LHCN-M2 (cell line): ENCODE data around the gene TMC4. TPM values are rescaled to one million over a fixed set of nuclear protein-coding genes. Genes with fewer than 3 reads are reported as not detected.

Experiments
- DNase-seq: peaks from one replicate; pipeline ENCODE4 v3.0.0-alpha.2; 2012; ENCODE audit warnings: low read depth
- total RNA-seq: library from RNA; depleted of rRNA; stranded (reverse); fragments of >200 nt; gene quantifications from 2 replicates; pipeline ENCODE4 v1.2.3, GENCODE V29; 2014

The TMC4 gene
- total RNA-seq, 1 experiment from 2014 or later: 0.40 TPM

DNA sequence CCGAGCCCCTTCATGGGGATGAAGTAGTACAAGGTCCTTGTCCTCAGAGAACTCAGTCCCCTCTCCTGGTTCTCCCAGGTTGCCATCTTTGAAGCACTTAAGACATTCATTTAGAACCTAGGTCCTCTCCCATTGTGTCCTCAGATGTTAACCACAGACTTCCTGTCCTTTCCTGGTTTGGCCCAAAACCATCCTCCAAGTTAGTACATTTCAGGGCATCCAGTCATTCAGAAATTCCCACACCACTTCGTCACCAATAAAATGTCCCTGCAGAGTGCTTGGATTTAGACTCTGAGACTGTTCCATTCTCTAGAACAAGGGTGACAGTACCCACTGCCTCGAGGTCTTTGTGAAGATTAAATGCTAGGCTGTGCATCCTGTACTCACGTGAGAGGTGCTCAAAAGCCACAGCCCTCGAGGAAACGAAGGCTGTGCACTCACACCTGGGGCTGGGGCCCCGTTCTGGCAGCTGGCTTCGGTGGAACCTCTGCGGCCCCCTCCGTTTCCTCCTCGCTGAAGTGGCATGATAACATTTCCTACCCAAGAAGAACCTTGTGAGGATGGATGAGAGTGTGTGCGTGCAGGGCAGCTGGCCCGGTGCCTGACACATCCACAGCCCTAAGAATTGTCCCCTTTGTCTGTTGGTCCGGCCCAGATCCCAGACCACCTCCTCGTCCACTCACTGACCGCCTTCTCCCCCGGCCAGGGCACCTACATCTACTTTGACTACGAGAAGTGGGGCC lies 18.2 kb downstream of the TMC4 start:
- DNase-seq: peak; percentile 74

- peak; percentile 68 for DNase-seq
Observed at GRCh38 chr19:54153731-54154326, 19.1 kb downstream of the TMC4 start.

DNA sequence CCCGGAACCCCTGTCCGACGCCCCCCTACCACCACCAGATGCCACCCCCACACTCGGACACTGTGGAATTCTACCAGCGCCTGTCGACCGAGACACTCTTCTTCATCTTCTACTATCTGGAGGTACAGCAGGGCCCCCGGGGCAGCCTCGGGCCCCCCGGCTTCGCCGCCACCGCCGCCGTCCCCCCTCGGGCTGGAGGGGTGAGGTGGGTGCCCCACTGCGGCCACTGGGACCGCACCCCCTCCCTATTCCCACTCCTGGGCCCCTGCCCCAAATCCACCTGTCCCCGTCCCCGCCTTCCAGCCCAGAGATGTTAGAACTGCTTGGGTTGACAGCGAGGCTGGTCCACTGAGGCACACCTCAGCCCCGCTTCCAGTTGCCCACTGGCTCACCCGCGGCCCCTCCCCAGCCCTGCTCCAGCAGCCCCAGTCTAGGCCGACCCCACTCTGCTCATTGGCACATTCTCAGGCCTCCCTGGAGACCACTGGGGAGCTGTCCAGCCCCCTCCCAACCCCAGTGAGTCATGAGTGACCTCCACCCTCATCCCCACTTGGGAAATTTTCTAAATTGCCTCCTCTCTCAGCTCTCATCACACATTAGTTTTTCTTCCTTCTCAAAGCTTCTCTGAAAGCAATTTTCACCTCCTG lies 20.0 kb downstream of the TMC4 start:
- no peak for DNase-seq

- DNase-seq: no peak
Observed at GRCh38 chr19:54152267-54152666, 20.7 kb downstream of the TMC4 start.

GRCh38 chr19:54151362-54152035 lies 21.5 kb downstream of the TMC4 start:
- no peak for DNase-seq

DNA sequence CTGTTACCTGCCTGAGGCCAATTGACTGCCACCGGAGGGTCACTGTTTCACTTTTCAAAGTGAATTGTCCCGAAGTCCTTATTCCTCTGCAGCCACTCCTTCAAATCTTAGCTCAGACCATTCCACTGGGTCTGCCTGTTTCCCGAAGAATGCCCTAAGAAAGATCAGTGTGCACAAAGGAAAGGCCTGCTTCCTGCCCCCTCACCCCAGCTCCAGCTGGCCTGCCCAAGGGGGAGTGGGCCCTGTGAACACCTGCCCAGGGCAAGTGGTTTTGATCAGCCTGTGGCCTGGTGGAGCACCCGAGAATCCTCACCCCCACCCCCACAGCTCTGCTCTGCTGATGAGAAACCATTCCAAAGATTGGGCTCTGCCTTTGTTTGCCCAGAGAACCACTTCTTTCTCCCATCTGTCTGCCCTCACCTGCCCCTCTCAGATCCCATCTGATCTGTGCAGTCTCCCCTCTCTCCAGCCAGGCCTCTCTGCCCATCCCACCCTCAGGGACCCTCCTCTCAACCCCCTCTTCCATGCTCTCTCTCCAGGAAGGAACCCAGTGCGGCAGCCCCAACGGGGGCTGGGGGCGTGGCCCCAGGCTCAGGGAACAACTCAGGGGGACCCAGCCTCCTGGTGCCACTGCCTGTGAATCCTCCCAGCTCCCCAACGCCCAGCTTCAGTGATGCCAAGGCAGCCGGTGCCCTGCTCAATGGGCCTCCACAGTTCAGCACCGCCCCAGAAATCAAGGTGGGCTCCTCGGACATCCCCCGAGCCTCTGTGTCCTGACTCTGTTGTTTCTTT lies 23.7 kb downstream of the TMC4 start:
- no peak for DNase-seq

DNA sequence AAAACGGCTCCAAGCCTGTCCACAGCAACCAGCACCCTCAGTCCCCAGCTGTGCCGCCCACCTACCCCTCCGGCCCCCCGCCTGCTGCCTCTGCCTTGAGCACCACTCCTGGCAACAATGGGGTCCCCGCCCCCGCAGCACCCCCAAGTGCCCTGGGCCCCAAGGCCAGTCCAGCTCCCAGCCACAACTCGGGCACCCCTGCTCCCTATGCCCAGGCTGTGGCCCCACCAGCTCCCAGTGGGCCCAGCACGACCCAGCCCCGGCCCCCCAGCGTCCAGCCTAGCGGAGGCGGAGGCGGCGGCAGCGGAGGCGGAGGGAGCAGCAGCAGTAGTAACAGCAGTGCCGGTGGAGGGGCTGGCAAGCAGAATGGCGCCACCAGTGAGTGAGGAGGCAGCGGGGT lies 24.8 kb downstream of the TMC4 start:
- no peak for DNase-seq

GRCh38 chr19:54147676-54148075 lies 25.3 kb downstream of the TMC4 start:
- DNase-seq: no peak

DNA sequence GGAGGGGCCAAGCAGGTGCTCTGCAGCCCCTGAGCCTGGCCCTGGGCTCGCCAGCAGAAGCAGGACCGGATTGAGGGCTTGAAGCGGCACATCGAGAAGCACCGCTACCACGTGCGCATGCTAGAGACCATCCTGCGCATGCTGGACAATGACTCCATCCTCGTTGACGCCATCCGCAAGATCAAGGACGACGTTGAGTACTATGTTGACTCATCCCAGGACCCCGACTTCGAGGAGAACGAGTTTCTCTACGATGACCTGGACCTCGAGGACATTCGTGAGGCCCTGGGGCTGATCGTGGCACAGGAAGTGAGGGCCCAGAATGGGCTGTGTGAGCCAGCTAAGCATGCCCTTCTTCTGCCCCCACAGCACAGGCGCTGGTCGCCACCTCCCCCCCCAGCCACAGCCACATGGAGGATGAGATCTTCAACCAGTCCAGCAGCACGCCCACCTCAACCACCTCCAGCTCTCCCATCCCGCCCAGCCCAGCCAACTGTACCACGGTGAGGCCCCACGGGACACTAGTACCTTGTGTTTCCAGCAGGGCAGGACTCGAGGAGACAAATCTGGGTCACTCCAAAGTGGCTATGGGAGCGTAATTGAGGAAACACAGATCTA lies 27.3 kb downstream of the TMC4 start:
- DNase-seq: no peak

GRCh38 chr19:54142166-54142780 lies 30.7 kb downstream of the TMC4 start:
- no peak for DNase-seq

- no peak for DNase-seq
Observed at GRCh38 chr19:54141356-54141755, 31.6 kb downstream of the TMC4 start.

DNA sequence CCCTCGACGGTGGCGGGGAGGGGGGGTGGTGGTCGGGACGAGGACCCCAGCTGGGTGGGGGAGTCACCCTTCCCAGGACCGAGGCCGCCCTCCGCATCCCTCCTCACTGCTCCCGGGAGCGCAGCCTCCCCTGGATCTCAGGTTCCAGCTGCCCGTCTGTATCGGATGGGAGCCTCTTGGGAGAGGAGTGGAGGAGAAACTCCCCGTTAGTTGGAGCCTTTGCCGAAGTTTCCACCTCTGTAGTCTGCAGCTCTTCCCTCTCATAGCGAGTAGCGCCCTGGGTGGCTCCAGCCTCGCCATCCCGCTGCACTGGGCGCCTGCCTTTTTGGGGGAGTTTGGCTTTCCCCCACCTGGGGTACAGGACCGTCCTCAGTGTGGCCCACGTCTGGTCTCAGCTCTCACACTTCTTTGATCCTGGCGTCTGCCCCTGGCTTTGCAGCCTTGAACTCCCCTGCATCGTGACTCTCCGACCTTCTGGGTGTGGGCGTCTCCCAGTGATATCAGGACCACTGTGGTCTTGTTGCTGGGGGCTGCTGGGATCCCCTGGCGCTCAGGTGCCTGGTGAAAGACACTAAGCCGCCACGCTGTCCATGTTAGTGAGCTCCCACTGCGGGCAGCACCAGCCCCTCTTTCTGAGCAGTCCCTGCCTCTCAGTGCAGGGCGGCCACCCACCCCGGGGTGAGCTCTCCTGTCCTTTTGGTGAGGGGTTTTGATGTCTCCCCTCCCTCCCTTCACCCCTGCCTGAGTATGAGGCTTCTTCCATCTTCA lies 34.3 kb downstream of the TMC4 start:
- DNase-seq: no peak

DNA sequence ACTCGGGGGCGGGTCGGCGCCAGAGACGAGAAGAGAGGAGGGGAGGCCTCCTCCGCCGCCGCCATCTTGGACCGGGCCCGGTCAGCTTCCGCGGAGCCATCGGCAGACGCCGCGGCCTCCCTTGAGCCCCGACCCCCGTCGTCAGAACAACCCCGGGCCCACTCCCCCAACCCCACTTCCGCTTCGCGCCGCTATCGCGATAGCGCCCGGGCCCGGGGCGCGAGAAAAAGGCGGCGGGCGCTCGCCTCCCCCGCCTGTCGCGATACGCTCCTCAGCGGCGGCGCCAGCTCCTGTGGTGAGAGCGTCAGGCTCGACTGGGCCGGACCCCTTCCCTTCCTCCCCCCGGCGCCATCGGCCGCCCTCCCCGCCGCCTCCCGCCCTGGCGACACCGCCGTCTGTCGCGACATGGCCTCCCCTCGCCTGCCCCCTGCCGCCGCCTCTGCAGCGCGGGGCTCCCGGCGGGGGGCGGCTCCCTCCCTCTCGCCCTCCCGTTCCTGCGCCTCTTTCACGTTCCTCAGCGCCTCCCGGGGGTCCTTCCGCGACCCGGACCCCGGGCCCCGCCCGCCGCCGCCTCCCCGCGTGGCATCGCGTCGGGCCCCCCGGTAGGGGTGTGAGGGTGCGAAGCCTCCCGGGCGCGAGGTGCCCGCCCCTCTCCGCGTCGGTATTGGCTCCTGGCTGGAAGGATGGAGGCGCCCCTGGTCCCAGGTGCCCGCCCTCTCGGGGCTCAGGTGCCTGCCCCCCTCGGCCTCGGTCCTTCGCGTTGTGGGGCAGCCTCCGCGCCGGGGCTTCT lies 35.1 kb downstream of the TMC4 start, which contains the start of gene CNOT3:
CNOT3 (plus strand) TSS at position 64 of the 790 bp plus-strand sequence. CDS start 5,217 bp downstream, outside the sequence.
- DNase-seq: no peak

DNA sequence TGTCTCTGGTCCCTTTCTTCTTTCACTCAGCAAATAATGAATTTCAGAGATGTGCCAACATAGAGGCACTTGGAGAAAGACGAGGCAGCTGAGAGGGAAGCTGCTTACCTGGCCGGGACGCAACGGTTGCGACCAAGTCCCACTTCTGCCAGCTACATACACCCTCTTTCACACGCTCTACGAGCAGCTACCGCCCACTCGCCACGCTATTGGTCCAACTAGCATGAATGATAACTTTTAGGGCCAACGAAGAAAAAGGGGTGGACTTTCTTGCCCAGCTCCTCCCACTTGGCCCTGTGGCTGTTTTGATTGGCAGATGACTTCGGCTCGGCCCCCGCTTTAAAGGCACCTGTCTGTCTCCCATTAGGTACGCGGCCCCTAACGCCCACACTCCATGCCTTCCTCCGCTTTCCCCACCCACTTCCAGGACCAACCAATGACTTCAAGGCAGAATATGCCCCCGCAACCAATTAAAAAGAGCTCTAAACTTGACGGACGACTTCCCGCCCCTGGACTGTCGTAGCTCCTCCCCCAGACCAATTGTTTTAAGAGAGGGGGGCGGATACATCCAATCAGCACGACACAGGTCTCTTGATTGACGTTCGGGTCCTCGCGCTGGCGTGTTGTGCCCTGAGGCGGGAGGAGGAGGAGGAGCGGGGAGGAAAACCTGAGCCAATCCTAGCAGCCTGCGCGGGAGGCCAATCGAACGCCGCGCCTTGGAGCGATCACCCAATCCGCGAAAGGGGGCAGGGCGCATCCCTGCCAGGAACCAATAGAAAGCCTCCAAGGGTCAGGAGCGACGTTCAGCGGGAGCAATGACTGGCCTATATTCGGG lies 35.9 kb downstream of the TMC4 start:
- peak; percentile 100 for DNase-seq

GRCh38 chr19:54136086-54136863 lies 36.7 kb downstream of the TMC4 start:
- DNase-seq: no peak

DNA sequence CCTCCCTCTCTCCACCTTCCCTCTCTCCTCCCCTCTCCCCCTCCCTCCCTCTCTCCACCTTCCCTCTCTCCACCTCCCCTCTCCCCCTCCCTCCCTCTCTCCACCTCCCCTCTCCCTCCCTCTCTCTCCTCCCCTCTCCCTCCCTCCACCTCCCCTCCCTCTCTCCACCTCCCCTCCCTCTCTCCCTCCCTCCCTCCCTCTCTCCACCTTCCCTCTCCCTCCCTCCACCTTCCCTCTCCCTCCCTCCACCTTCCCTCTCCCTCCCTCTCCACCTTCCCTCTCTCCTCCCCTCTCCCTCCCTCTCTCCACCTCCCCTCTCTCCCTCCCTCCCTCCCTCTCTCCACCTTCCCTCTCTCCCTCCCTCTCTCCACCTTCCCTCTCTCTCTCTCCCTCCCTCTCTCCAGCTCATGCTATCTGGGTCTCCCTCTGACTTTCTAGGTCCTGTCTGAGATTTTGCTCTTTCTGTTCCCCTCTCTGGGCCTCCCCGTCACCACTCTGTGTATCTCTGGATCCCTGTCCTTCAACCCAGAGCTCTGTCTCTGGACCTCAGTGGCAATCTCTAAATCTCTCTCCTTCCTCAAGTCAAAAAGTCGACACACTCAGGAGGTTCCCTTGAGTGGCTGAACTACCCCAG lies 38.9 kb downstream of the TMC4 start:
- no peak for DNase-seq
